Lung (tissue), 12 donors: ENCODE data around the gene TOR4A. TPM values are rescaled to one million over a fixed set of nuclear protein-coding genes. Genes with fewer than 3 reads are reported as not detected.

ENCODE experiments used
- ATAC-seq: fragments of 200-7000 bp; cut with Tn5 transposase; one replicate; pipeline ENCODE4 v1.9.1; 2020; ENCODE audit warnings: moderate number of reproducible peaks; ENCODE audit not compliant: insufficient read depth, low FRiP score
- DNase-seq, 3 donors: peaks; one replicate each; pipeline ENCODE4 v3.0.0-alpha.2; 2013 to 2017
- H3K27ac ChIP-seq, 2 donors: one replicate each; pipeline ENCODE4 v1.5.1; 2013; ENCODE audit warnings: mild to moderate bottlenecking in 2 of 2, moderate library complexity in 2 of 2, control low read depth in 1 of 2, inconsistent platforms in 1 of 2, low read depth in 1 of 2, low read length in 1 of 2
- H3K27me3 ChIP-seq, 3 donors: one replicate each; pipeline ENCODE4 v1.5.1; 2013; ENCODE audit warnings: low read length in 2 of 3; ENCODE audit not compliant: control insufficient read depth in 3 of 3, insufficient read depth in 3 of 3
- H3K36me3 ChIP-seq, 4 donors: one replicate each; pipeline ENCODE4 v1.5.1; 2013; ENCODE audit warnings: low read length in 4 of 4, mild to moderate bottlenecking in 1 of 4, moderate library complexity in 1 of 4; ENCODE audit not compliant: control insufficient read depth in 4 of 4, insufficient read depth in 4 of 4
- H3K4me1 ChIP-seq, 5 donors: one replicate each; pipeline ENCODE4 v1.5.1; 2013; ENCODE audit warnings: low read length in 5 of 5, mild to moderate bottlenecking in 2 of 5, moderate library complexity in 1 of 5; ENCODE audit not compliant: control insufficient read depth in 5 of 5, insufficient read depth in 5 of 5
- H3K4me3 ChIP-seq: one replicate; pipeline ENCODE4 v1.5.1; 2013; ENCODE audit warnings: mild to moderate bottlenecking, control low read depth, moderate library complexity
- H3K9ac ChIP-seq, 2 donors: one replicate each; pipeline ENCODE4 v1.5.1; 2013; ENCODE audit warnings: low read length in 2 of 2, control low read depth in 1 of 2; ENCODE audit not compliant: insufficient read depth in 1 of 2
- H3K9me3 ChIP-seq, 4 donors: one replicate each; pipeline ENCODE4 v1.5.1; 2013; ENCODE audit warnings: low read length in 3 of 4, mild to moderate bottlenecking in 1 of 4, moderate library complexity in 1 of 4; ENCODE audit not compliant: control insufficient read depth in 4 of 4, insufficient read depth in 3 of 4
- WGBS, 2 donors: extraction: QIAGEN DNeasy Blood & Tissue Kit; methylation state at CpG; one replicate each; pipeline ENCODE4 v1.1.7; 2013; 5-methylcytosine and 5-hydroxymethylcytosine counted together
- polyA plus RNA-seq, 2 donors: library from polyadenylated mRNA; stranded (reverse); fragments of 200-250 nt; gene quantifications; one replicate each; pipeline ENCODE4 v1.2.1, GENCODE V29; 2013
- total RNA-seq, 2 donors: library from RNA; depleted of rRNA in 1 of 2; stranded (reverse); fragments of >200 nt in 1 of 2; gene quantifications; one replicate each; pipeline ENCODE4 v1.2.1, GENCODE V29; 2014 to 2021
- TF ChIP-seq, protein P1 (sequence below): IDR thresholded peaks from 2 replicates; pipeline ENCODE4 v1.5.1; 2012; ENCODE audit warnings: mild to moderate bottlenecking; ENCODE audit errors: control extremely low read depth, extremely low read depth
- donor health status: control.
- donor health status: control.
- donor health status: Bipolar disorder and iron deficiency.
- donor health status: healthy.
- donor health status: DM: yes; HTN: yes; CAD: no.

Gene TOR4A
- total and polyA plus RNA-seq, 4 donors: 9.6 to 42.5 (median 20.7) TPM

DNA sequence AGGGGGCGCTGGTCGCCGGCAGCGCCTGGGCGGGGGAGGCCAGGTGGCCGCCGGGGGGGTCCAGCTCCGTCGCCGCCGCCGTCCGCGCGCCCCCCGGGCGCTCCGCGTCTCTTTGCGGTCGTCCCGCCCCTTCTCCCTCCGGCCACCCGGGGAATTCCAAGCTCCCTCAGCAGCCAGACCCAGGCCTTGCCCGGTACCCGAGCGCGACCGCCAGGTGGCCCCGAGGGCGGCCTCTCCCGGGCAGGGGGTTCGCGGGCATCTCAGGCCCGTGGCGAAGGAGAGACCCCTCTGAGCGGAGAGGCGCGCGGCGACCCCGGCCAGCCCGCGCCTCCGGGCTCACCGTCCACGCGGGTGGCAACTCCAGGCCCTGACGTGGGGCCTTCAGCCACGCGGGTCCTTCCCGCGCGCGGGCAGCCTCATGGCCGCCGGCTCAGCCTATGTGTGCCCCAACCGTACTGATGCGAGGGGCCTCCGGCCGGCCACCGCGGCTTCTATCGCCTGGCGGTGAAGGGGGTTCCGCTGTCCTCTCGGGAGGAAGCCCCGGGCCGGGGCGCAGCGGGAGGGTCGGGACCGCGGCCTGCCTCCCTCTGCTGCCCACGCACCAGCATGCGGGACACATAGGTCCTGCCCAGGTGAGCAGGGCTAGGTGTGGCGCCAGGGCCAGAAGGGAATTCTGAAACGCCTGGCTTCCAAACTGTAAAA is 25.1 kb downstream of the TOR4A start:
- ATAC-seq: peak; percentile 1
- peak overlapping the region; percentile 10 for H3K4me3 ChIP-seq
- peaks cover 0 to 13% (median 5%) of the 10 kb centered on the region in 3 donors for H3K27me3 ChIP-seq
- peaks cover 0 to 63% (median 24%) of the 10 kb centered on the region in 5 donors for H3K4me1 ChIP-seq
- H3K27ac ChIP-seq: peak overlapping the region; percentile 78 to 85
- H3K9me3 ChIP-seq: no peaks in the 10 kb centered on the region
- WGBS, 2 donors: 7% methylated on average over 58 to 78 of the region's 78 CpGs
- DNase-seq: no peak
- TF ChIP-seq, protein P1, sequence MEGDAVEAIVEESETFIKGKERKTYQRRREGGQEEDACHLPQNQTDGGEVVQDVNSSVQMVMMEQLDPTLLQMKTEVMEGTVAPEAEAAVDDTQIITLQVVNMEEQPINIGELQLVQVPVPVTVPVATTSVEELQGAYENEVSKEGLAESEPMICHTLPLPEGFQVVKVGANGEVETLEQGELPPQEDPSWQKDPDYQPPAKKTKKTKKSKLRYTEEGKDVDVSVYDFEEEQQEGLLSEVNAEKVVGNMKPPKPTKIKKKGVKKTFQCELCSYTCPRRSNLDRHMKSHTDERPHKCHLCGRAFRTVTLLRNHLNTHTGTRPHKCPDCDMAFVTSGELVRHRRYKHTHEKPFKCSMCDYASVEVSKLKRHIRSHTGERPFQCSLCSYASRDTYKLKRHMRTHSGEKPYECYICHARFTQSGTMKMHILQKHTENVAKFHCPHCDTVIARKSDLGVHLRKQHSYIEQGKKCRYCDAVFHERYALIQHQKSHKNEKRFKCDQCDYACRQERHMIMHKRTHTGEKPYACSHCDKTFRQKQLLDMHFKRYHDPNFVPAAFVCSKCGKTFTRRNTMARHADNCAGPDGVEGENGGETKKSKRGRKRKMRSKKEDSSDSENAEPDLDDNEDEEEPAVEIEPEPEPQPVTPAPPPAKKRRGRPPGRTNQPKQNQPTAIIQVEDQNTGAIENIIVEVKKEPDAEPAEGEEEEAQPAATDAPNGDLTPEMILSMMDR: no peak
- H3K36me3 ChIP-seq: no peaks in the 10 kb centered on the region
- H3K9ac ChIP-seq: no peak overlapping the region

DNA sequence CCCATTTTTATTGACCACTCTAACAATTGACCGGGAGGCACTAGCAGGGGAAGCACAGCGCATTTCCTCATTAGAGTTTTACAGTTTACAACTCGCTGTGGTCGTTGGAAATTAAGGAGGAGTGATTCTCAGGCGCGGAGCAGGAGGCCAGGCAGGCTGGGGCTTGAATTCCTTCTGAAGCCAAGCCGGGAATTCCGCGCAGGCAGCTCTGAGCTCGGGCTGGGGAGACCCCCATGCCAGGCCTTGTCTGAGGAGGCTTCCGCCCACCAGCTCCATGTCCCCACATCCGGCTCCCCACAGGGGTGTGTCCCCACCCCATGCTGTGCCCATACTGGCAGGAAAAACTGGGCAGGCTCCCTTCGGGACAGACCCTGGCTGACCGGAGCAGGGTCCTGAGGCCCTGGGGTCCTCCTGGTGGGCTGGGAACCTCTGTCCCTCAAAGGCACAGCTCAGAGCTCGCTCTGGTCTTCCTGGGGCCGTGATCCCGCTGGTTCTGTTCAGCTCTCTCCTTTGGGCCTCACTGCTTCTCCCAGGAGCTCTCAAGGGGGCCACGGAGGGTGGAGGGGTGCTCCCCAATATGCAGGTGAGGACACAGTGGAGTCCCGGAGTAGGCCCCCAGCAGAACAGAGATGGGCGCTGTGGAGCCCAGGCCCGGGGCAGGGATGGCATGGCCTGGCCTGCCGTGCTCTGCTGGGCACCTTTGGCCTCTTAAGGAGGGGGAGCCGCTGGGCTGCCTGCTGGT is 25.8 kb downstream of the TOR4A start:
- H3K4me1 ChIP-seq: peaks cover 0 to 65% (median 24%) of the 10 kb centered on the region in 5 donors

DNA sequence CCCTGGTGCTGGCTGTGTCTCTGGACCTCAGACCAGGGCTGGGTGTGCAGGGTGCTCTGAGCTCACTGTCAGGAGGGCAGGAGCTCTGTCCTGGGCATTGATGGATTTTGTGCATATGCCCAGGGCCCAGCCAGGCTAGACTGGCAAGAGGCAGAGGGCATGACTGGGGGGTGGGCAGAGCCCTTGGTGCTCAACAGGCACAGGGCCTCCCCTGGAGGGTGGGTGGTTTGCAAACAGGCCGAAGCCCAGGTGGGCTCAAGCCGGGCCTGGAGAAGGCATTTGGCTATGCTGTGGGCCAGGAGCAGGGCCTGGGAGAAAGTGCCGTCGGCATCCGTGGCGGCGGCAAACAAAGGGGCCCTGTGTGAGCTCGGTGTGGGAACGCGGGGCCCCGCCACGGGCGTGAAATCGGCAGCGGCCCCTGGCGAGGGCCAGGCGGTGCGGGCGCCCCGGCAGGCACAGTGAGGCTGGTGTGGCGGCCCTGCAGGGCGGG is 26.4 kb downstream of the TOR4A start:
- WGBS, 2 donors: 85 to 92% methylated on average over 20 to 22 of the region's 22 CpGs
- TF ChIP-seq, protein P1: no peak
- DNase-seq (no peak), ATAC-seq (no peak)
- H3K4me3 ChIP-seq: no peak overlapping the region
- peaks cover 0 to 65% (median 23%) of the 10 kb centered on the region in 5 donors for H3K4me1 ChIP-seq
- peaks cover 0 to 13% (median 8%) of the 10 kb centered on the region in 3 donors for H3K27me3 ChIP-seq
- H3K9me3 ChIP-seq: no peaks in the 10 kb centered on the region
- H3K9ac ChIP-seq: no peak overlapping the region
- H3K27ac ChIP-seq: peak overlapping the region in 1 of 2 donors; percentile 85
- no peaks in the 10 kb centered on the region for H3K36me3 ChIP-seq

More for the DNA sequence above, 25.8 kb downstream of the TOR4A start:
- no peaks in the 10 kb centered on the region for H3K9me3 ChIP-seq
- H3K27me3 ChIP-seq: peaks cover 0 to 13% (median 8%) of the 10 kb centered on the region in 3 donors
- H3K27ac ChIP-seq: peak overlapping the region in 1 of 2 donors; percentile 85
- WGBS, 2 donors: 66 to 73% methylated on average over 23 of the region's 23 CpGs
- DNase-seq (peak in 1 of 3 donors; percentile 56), ATAC-seq (no peak)
- H3K4me3 ChIP-seq: no peak overlapping the region
- H3K36me3 ChIP-seq: no peaks in the 10 kb centered on the region
- TF ChIP-seq, protein P1: no peak
- H3K9ac ChIP-seq: no peak overlapping the region
